ENCODE results near the gene KRTAP10-4. TPM values are rescaled to one million over a fixed set of nuclear protein-coding genes. Genes with fewer than 3 reads are reported as not detected.
"Not testable (repeated sequence)": the region's sequence is repeated elsewhere in the genome, so short reads cannot be mapped to it uniquely, and the experiment has no call there.

The KRTAP10-4 gene
- total RNA-seq, 2 experiments from 2014 or later: not detected

DNA sequence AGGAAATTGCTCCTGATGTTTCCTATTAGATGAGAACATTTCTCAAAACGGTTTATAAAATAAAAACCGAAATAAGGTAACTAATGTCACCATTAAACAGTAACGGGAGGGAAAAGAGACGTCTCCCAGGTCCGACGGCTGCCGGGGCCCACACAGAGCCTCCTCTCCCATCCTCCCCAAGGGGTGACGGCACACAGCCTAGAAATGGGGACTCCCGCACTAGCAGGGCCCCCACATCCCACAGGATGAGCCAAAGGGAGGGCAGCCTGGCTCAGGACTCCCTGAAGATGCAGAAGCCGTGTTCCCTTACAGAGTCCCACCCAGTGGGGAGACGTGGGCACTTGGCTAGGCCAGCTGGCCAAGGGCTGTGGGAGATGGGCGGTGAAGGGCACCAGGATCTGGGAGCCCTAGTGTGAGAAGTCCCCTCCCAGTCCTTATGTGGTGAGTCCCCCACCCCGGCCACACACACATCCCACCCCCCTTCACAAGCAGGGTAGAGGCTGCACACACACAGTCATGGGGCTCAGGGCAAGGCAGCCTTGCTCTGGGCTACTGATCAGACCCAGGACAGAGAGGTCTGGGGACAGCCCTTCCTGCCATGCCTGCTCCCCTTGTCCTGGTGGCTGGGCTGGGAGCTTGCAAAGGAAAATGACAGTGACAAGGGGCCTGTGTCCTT, 18.2 kb upstream of the KRTAP10-4 start:
- no peak overlapping the region for H3K4me3 Mint-ChIP-seq
- CTCF ChIA-PET: no interaction called here

DNA sequence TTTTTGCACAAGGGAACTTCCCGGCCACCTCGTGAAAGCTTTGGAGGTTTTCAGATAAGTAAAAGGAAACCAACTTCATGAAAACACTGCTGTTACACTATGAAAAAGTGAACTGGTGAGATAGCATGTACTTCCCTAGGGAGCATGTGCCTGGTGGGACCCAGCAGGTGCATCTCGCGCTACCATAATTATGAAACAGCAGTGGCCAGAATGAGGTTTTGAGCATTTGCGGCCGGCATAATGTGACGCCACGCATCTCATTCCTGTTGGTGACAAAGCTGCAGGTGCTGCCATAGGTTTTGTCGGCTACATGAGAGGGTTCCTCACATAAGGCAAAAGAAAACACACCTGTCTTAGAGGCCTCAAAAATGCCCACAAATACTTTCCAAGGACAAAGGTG, 16.6 kb upstream of the KRTAP10-4 start:
- DNase-seq: no peak
- no peak overlapping the region for H3K27ac Mint-ChIP-seq
- H3K9me3 Mint-ChIP-seq: peaks cover 7% of the 10 kb centered on the region
- ChIA-PET CTCF (interaction anchor here (0.7 to 1.2 kb wide), 2 partner anchors 174 to 541 kb away, joined by 3 read pairs; no protein-coding TSS in a partner anchor), POLR2A (no interaction called here)
- H3K36me3 Mint-ChIP-seq (ENCODE audit: low read depth): peaks cover 5% of the 10 kb centered on the region
- H3K4me1 Mint-ChIP-seq: no peaks in the 10 kb centered on the region
- H3K4me3 Mint-ChIP-seq: no peak overlapping the region
- peaks cover 10% of the 10 kb centered on the region for H3K27me3 Mint-ChIP-seq

More for the DNA sequence above, 18.2 kb upstream of the KRTAP10-4 start:
- peaks cover 4% of the 10 kb centered on the region for H3K9me3 Mint-ChIP-seq
- H3K27me3 Mint-ChIP-seq: peaks cover 3% of the 10 kb centered on the region
- H3K27ac Mint-ChIP-seq: no peak overlapping the region
- no peak for DNase-seq
- peaks cover 1% of the 10 kb centered on the region for H3K36me3 Mint-ChIP-seq (ENCODE audit: low read depth)
- H3K4me1 Mint-ChIP-seq: no peaks in the 10 kb centered on the region
- POLR2A ChIA-PET: no interaction called here

DNA sequence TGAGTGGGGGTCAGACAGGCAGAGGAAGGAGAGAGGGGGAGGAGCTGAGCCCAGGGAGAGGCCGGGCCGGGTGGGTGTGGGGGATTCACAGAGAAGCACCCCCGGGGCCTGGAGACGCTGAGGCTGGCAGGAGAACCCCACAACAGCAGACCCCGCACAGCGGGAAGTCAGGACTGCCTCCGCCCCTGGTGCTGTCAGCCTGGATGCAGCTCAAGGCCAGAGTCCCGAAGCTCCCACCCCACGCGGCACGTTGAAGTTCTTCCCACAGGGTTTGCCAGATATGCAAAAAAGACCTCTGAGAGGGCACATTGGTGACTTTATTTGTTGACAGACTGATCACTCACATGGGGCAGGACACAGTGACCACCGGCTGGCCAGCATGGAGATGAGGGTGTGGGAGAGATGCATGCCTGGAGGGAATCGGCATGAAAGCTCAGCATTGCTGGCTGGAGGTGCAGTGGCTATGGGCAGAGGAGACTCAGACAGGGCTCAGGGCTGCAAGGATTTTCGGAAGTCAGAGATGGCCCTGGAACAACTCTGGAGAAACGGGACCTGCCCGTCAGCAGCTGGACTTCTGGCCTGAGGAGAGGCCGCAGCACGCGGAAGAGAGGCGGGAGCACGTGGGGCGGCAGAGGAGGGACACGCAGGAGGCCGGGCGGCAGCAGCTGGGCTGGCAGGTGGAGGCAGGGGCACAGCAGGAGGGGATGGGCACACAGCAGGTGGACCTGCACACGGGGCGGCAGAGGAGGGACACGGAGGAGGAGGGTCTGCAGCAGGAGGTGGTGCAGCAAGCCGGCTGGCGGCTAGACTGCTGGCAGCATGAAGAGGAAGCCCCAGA, 15.8 kb upstream of the KRTAP10-4 start:
- no peaks in the 10 kb centered on the region for H3K4me1 Mint-ChIP-seq
- H3K27me3 Mint-ChIP-seq: peaks cover 12% of the 10 kb centered on the region
- H3K9me3 Mint-ChIP-seq: peaks cover 11% of the 10 kb centered on the region
- peaks cover 5% of the 10 kb centered on the region for H3K36me3 Mint-ChIP-seq (ENCODE audit: low read depth)
- DNase-seq: no peak
- no peak overlapping the region for H3K27ac Mint-ChIP-seq
- ChIA-PET POLR2A (no interaction called here), CTCF (interaction anchor here (1.2 kb wide), 1 partner anchor 173 kb away, joined by 3 read pairs; no protein-coding TSS in a partner anchor)
- no peak overlapping the region for H3K4me3 Mint-ChIP-seq

DNA sequence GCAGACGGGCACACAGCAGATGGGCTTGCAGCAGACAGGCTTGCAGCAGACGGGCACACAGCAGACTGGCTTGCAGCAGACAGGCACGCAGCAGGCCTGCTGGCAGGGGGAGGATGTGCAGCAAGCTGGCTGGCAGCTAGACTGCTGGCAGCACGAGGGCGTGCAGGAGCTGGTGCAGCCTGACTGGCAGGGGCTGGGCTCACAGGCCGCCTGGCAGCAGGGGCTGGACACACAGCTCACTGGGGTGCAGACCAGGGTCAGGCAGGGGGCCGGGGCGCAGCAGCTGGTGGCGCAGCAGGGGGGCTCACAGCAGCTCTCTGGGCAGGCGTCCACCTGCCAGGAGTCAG, 15.2 kb upstream of the KRTAP10-4 start:
- DNase-seq; CTCF ChIA-PET; H3K4me1 Mint-ChIP-seq; POLR2A ChIA-PET; H3K36me3 Mint-ChIP-seq (ENCODE audit: low read depth); H3K4me3 Mint-ChIP-seq; H3K27ac Mint-ChIP-seq: not testable (repeated sequence)
- Mint-ChIP-seq H3K9me3 (peaks cover 11% of the 10 kb centered on the region), H3K27me3 (peaks cover 12% of the 10 kb centered on the region)

DNA sequence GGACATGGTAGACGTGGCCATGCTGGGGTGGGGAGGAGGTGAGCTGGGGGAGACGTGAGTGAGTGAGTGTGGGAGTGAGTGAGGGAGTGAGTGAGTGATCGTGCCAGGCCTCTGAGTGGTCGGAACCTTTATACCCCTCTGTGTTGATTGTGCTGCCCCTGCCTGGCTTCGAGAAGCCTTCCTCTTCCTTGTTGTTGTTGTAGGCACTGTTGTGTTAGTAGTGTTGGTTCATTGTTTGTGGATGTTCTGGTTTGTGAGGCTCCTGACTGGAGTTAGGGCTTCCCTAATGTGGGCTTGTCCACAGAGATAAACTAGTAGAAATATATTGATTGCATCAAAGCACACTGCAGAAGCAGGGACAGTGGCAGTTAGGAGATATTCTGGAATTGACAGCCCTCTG, 14.8 kb upstream of the KRTAP10-4 start, which contains the start of gene KRTAP10-3:
KRTAP10-3 (minus strand) TSS at position 101 of the 400 bp plus-strand sequence; CDS start at position 21, 80 bp downstream.
- ChIA-PET POLR2A (no interaction called here), CTCF (no interaction called here)
- H3K27me3 Mint-ChIP-seq: peaks cover 12% of the 10 kb centered on the region
- no peak within 1 kb of the TSS for H3K27ac Mint-ChIP-seq
- H3K4me3 Mint-ChIP-seq: no peak within 1 kb of the TSS
- no peak for DNase-seq
- no peaks in the 10 kb centered on the region for H3K4me1 Mint-ChIP-seq
- peaks cover 12% of the 10 kb centered on the region for H3K9me3 Mint-ChIP-seq
- H3K36me3 Mint-ChIP-seq (ENCODE audit: low read depth): peaks cover 7% of the 10 kb centered on the region

DNA sequence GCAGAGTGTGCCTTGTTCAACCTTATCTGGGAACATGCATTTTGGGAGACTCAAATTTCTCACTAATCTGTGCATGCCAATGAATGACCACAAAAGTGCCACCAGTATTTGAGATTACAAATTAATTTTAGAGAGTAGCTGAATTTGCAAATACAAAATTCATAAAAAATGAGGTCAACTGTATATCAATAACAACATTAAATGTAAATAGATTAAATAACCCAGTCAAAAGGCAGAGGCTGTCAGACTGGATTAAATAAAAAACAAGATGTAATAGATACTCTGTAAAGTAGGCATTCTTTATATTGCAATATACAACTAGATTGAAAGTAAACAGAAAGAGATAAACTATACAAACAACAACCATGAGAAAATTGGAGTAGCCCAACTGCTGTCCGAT, 9.4 kb upstream of the KRTAP10-4 start:
- H3K9me3 Mint-ChIP-seq: peaks cover 19% of the 10 kb centered on the region
- DNase-seq: no peak
- ChIA-PET POLR2A (no interaction called here), CTCF (no interaction called here)
- no peak overlapping the region for H3K4me3 Mint-ChIP-seq
- H3K36me3 Mint-ChIP-seq (ENCODE audit: low read depth): peaks cover 7% of the 10 kb centered on the region
- H3K27me3 Mint-ChIP-seq: peaks cover 12% of the 10 kb centered on the region
- H3K4me1 Mint-ChIP-seq: peaks cover 14% of the 10 kb centered on the region
- H3K27ac Mint-ChIP-seq: no peak overlapping the region

DNA sequence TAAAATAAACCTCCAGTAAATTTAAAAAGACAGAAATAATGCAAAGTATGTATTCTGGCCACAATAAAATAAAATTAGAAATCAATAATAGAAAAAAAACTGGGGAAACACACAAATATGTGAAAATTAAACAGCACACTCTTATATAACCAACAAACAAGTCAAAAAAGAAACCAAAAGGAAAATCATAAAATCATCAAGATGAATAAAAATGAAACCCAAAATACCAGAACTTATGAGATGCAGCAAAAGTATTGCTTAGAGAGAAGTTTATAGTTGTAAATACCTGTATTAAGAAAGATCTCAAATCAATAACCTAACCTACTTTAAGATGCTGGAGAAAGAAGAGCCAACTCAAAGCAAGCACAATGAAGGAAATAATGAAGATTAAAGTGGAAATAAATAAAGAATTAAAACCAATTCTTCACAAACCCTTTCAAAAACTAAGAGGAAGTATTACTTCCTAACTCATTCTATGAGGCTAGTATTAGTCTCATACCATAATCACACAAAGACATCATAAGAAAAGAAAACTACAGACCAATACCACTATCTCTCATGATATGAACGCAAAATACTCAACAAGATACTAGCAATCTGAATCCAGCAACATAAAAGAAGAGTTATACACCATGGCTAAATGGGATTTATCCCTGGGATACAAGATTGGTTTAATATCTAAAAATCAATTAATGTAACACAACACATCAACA, 8.5 kb upstream of the KRTAP10-4 start:
- Mint-ChIP-seq H3K27me3 (peaks cover 12% of the 10 kb centered on the region), H3K9me3 (peaks cover 15% of the 10 kb centered on the region), H3K36me3 (ENCODE audit: low read depth) (peaks cover 7% of the 10 kb centered on the region), H3K27ac (peak overlapping the region; percentile 90), H3K4me3 (peak overlapping the region; percentile 28), H3K4me1 (peaks cover 14% of the 10 kb centered on the region)
- ChIA-PET CTCF (no interaction called here), POLR2A (no interaction called here)
- DNase-seq: no peak

DNA sequence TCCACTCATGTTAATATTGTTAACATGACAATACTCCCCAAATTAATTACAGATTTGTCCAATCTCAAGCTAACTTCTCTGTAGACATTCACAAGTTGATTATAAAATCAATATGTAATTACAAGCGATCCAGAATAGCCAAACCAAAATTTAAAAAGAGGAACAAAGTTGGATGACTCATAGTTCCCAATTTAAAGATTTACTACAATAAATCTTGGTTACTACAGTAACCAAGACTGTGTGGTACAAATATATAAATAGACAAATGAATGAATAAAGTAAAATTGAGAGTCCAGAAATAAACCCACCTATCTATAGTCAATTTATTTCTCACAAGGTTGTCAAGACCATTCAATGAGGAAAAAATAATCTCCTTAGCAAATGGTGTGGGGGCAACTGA, 7.1 kb upstream of the KRTAP10-4 start:
- ChIA-PET CTCF (no interaction called here), POLR2A (no interaction called here)
- no peak overlapping the region for H3K27ac Mint-ChIP-seq
- H3K4me1 Mint-ChIP-seq: peaks cover 14% of the 10 kb centered on the region
- no peak overlapping the region for H3K4me3 Mint-ChIP-seq
- DNase-seq: no peak
- peaks cover 2% of the 10 kb centered on the region for H3K36me3 Mint-ChIP-seq (ENCODE audit: low read depth)
- H3K27me3 Mint-ChIP-seq: peaks cover 4% of the 10 kb centered on the region
- peaks cover 15% of the 10 kb centered on the region for H3K9me3 Mint-ChIP-seq

DNA sequence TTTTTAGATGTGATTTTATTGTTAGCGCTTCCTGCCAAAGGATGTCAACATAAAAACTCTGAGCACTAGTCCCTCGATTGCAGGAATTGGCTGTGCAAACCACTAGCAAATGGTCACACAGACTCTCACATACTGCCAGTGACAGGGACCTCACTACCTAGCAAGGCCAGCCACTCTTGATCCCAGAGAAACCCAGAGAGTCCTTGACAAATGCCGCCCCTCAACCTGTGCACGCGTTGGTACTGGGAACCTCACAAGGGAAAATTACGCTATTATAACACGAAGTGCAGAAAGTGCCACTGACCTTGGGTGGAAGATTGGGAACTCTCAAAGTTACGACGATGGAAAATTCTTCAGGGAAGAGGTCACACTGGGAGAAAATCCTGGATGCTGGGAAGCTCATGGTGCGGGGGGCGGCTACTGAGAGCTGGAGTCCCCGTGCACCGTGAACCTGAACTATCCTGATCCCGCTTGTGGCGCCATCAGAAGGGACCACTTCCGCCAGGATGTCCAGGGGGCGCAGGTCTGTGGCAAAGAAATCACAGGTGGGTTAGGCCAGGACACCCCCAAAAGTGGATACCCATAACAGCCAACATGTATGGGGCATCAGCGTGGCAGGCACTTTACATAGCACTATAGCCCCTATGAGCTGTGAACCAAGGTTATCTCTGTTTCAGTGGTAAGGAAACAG, 5.9 kb upstream of the KRTAP10-4 start:
- CTCF ChIA-PET: no interaction called here
- peaks cover 2% of the 10 kb centered on the region for H3K27me3 Mint-ChIP-seq
- peaks cover 2% of the 10 kb centered on the region for H3K36me3 Mint-ChIP-seq (ENCODE audit: low read depth)
- H3K4me1 Mint-ChIP-seq: peaks cover 14% of the 10 kb centered on the region
- peaks cover 13% of the 10 kb centered on the region for H3K9me3 Mint-ChIP-seq
- H3K27ac Mint-ChIP-seq: peak overlapping the region; percentile 70
- H3K4me3 Mint-ChIP-seq: no peak overlapping the region
- DNase-seq: no peak
- POLR2A ChIA-PET: no interaction called here

DNA sequence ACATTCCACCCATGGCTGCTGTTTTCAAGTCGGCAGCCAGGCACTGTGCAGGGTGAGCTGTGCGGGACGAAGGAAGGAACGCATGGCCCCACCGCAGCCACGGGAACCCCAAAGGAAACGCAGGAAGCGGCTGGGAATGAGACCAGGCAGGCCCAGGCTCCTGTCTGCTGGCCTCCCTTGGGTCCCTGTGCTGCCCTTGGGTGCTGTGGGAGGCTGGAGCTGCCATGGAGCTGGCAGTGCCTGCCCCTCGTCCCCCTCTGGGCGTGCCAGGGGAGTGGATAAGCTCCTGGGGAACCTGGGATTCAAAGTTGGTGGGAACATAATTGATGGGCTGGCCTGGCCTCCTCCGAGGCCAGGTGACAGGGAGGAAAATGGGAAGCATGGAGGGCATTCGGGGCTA, 5.3 kb upstream of the KRTAP10-4 start:
- POLR2A ChIA-PET: no interaction called here
- Mint-ChIP-seq H3K27ac (no peak overlapping the region), H3K9me3 (peaks cover 12% of the 10 kb centered on the region), H3K4me1 (peaks cover 14% of the 10 kb centered on the region), H3K27me3 (peaks cover 2% of the 10 kb centered on the region), H3K4me3 (no peak overlapping the region), H3K36me3 (ENCODE audit: low read depth) (peaks cover 2% of the 10 kb centered on the region)
- CTCF ChIA-PET: no interaction called here
- no peak for DNase-seq

DNA sequence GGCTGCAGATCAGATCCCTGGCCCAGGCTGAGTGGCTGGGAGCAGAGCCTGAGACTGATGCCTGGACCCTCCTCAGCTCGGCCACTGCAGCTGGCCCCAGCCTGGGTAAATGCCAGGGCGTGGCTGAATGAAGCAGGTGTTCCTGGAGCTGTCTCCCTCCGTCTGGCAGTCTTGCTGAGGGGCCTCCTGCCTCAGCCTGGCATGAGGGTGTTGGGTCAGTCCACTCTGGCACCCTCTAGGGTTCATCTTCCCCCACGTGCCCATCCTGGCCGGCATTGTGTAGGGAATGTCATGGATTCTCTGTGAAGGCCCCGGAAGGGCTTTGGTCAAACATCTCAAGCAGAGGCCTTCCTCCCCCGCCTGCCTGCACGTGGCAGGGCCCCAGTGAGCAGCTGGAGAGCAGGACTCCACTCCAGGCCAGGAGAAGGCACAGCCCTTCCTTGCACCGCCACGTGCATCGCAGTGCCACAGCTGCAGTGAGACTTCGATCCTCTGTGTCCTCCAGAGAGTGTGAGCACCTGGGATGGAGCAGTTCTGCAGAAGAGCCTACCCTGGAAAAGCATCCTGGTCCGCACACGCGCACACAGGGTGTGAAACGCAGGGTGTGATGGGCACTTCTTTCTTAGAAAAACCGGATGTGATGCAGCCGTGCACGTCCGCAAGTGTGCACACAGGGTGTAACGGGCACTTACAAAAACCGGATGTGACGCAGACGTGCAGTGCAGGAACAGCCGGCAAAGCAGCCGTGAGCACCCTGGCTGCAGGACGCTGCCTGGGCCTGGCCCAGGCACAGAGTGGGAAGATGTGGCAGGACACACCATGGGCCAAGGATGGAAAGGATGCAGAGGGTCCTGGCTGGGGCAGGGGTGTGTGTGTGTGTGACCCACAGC, 4.6 kb upstream of the KRTAP10-4 start:
- H3K27ac Mint-ChIP-seq: peak overlapping the region; percentile 65
- no peak for DNase-seq
- ChIA-PET POLR2A (no interaction called here), CTCF (no interaction called here)
- peaks cover 10% of the 10 kb centered on the region for H3K9me3 Mint-ChIP-seq
- no peak overlapping the region for H3K4me3 Mint-ChIP-seq
- H3K27me3 Mint-ChIP-seq: peaks cover 2% of the 10 kb centered on the region
- H3K4me1 Mint-ChIP-seq: peaks cover 14% of the 10 kb centered on the region
- H3K36me3 Mint-ChIP-seq (ENCODE audit: low read depth): no peaks in the 10 kb centered on the region

DNA sequence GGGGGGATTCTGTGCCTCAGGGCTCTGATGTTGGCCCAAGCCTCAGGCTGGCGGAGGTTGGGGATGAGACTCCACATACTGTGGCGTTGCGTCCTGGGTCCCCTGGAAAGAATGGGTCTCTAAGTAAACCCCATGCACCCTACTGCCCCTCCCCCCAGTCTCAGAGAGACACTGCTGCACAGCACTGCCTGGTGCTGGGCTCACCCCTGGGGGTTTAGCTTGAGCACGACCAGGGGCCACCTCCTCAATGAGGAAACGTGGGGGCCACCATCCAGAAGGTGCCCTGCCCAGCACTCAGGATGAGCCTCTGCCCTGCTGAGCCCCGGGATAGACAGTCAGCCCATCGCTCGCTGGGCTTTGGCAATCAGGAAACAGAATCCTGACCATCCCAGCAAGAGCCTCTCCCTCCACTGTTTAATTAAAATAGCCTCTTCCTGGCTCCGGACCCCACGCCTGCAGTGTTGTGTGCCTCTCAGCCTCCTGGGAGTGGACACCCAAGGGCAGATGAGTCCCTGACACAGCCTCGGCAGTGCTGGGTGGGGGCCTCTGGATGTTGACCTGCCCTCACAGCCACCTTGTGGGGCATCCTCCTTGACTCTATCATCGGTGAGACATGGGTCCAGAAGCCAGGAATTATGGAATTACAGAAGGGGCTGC, 3.5 kb upstream of the KRTAP10-4 start:
- no peak for DNase-seq
- Mint-ChIP-seq H3K4me1 (peaks cover 6% of the 10 kb centered on the region), H3K27me3 (peaks cover 2% of the 10 kb centered on the region), H3K27ac (no peak overlapping the region), H3K36me3 (ENCODE audit: low read depth) (no peaks in the 10 kb centered on the region), H3K4me3 (no peak overlapping the region), H3K9me3 (peaks cover 5% of the 10 kb centered on the region)
- ChIA-PET POLR2A (no interaction called here), CTCF (no interaction called here)
